HL-60 (cell line): Measurements from ENCODE around the gene TAF13.

Source experiments
- DNase-seq, 2 experiments: peaks; one replicate each; pipeline ENCODE4 v3.0.0-alpha.2; 2010 to 2020; ENCODE audit warnings: low read depth in 1 of 2, low spot score in 1 of 2
- H3K27ac ChIP-seq: fragments of 250-450 bp; sonication (Bioruptor Pico); replicated peaks from 2 replicates; pipeline ENCODE4 v1.5.1; 2020; ENCODE audit warnings: mild to moderate bottlenecking, moderate library complexity
- H3K27me3 ChIP-seq: fragments of 250-450 bp; sonication (Bioruptor Pico); 2 replicates; pipeline ENCODE4 v1.5.1; 2021; ENCODE audit warnings: mild to moderate bottlenecking, moderate library complexity; ENCODE audit not compliant: insufficient read depth, poor library complexity, severe bottlenecking
- H3K4me3 ChIP-seq: replicated peaks from 2 replicates; pipeline ENCODE4 v1.5.1; 2011; ENCODE audit warnings: mild to moderate bottlenecking, control low read depth, low read length; ENCODE audit not compliant: insufficient read depth
- CTCF ChIP-seq: IDR thresholded peaks from one replicate; pipeline ENCODE4 v1.5.1; 2011; ENCODE audit warnings: low read length, control low read depth, inconsistent platforms; ENCODE audit not compliant: insufficient read depth
- GABPA ChIP-seq: IDR thresholded peaks from 2 replicates; pipeline ENCODE4 v1.6.1; 2012; ENCODE audit warnings: low read depth
- POLR2AphosphoS5 ChIP-seq: IDR thresholded peaks from 2 replicates; pipeline ENCODE4 v1.6.1; 2012; ENCODE audit warnings: low read depth
- REST ChIP-seq: IDR thresholded peaks from 2 replicates; pipeline ENCODE4 v1.6.1; 2012; ENCODE audit warnings: low read depth; ENCODE audit not compliant: insufficient replicate concordance
- SPI1 ChIP-seq: IDR thresholded peaks from 2 replicates; pipeline ENCODE4 v1.6.1; 2012; ENCODE audit warnings: low read depth, mild to moderate bottlenecking, borderline replicate concordance

The TAF13 gene

GRCh38 chr1:109045595-109045994 is 30.2 kb downstream of the TAF13 start:
- DNase-seq: no peak
- Histone ChIP-seq H3K27ac (no peak overlapping the region), H3K4me3 (no peak overlapping the region), H3K27me3 (no peaks in the 10 kb centered on the region)
- no peak for TF ChIP-seq POLR2AphosphoS5
- TF ChIP-seq REST: no peak
- no peak for TF ChIP-seq CTCF
- no peak for TF ChIP-seq GABPA
- TF ChIP-seq SPI1: no peak

GRCh38 chr1:109041621-109042468 is 34.0 kb downstream of the TAF13 start, which contains the start of gene WDR47:
Gene WDR47 (minus strand): TSS chr1:109042102. CDS start chr1:109023512, 18,590 bp downstream.
- H3K27me3 ChIP-seq: no peaks in the 10 kb centered on the region
- H3K4me3 ChIP-seq: peak within 1 kb of the TSS; percentile 75
- peak; percentile 70 for TF ChIP-seq REST
- no peak for TF ChIP-seq GABPA
- TF ChIP-seq SPI1: no peak
- TF ChIP-seq CTCF: no peak
- TF ChIP-seq POLR2AphosphoS5: peak; percentile 89
- peak within 1 kb of the TSS; percentile 57 for H3K27ac ChIP-seq
- DNase-seq: peak; percentile 93 to 98

- no peaks in the 10 kb centered on the region for H3K27me3 ChIP-seq
- peak; percentile 16 to 28 for DNase-seq
- peak overlapping the region; percentile 57 for H3K27ac ChIP-seq
- TF ChIP-seq CTCF (no peak), SPI1 (no peak), POLR2AphosphoS5 (no peak), REST (no peak), GABPA (no peak)
- peak overlapping the region; percentile 75 for H3K4me3 ChIP-seq
Observed at GRCh38 chr1:109040989-109041620, 34.7 kb downstream of the TAF13 start.
